ENCODE data around the gene INPP5F. TPM values are rescaled to one million over a fixed set of nuclear protein-coding genes. Genes with fewer than 3 reads are reported as not detected.
A peak's percentile ranks its signal among the peaks of the same experiment; 100 is the strongest.

Gene INPP5F
- total RNA-seq, 1 donor: 38.0 TPM

GRCh38 chr10:119740096-119740495 is 14.2 kb downstream of the INPP5F start:
- H3K4me3 ChIP-seq (ENCODE audit: low read depth, low read length): no peak overlapping the region
- no peak for TF ChIP-seq CTCF (IDR thresholded peaks at IDR 0.05; ENCODE audit: insufficient read depth, low read depth, low read length)
- DNase-seq (ENCODE audit: low read depth): no peak

GRCh38 chr10:119742947-119743648 is 17.2 kb downstream of the INPP5F start:
- TF ChIP-seq CTCF (IDR thresholded peaks at IDR 0.05; ENCODE audit: insufficient read depth, low read depth, low read length): no peak
- no peak overlapping the region for H3K4me3 ChIP-seq (ENCODE audit: low read depth, low read length)
- no peak for DNase-seq (ENCODE audit: low read depth)

- no peak for TF ChIP-seq CTCF (IDR thresholded peaks at IDR 0.05; ENCODE audit: insufficient read depth, low read depth, low read length)
- no peak overlapping the region for H3K4me3 ChIP-seq (ENCODE audit: low read depth, low read length)
- no peak for DNase-seq (ENCODE audit: low read depth)
Measured at GRCh38 chr10:119747940-119748339, 22.1 kb downstream of the INPP5F start.

GRCh38 chr10:119748871-119749270 is 23.0 kb downstream of the INPP5F start:
- no peak for TF ChIP-seq CTCF (IDR thresholded peaks at IDR 0.05; ENCODE audit: insufficient read depth, low read depth, low read length)
- H3K4me3 ChIP-seq (ENCODE audit: low read depth, low read length): no peak overlapping the region

GRCh38 chr10:119749455-119749854 is 23.6 kb downstream of the INPP5F start:
- no peak overlapping the region for H3K4me3 ChIP-seq (ENCODE audit: low read depth, low read length)
- DNase-seq (ENCODE audit: low read depth): no peak
- no peak for TF ChIP-seq CTCF (IDR thresholded peaks at IDR 0.05; ENCODE audit: insufficient read depth, low read depth, low read length)

More at GRCh38 chr10:119748871-119749270, 23.0 kb downstream of the INPP5F start:
- no peak for DNase-seq (ENCODE audit: low read depth)

GRCh38 chr10:119750391-119751230 is 24.8 kb downstream of the INPP5F start:
- peak; percentile 84 for DNase-seq (ENCODE audit: low read depth)
- peak; percentile 97 for TF ChIP-seq CTCF (IDR thresholded peaks at IDR 0.05; ENCODE audit: insufficient read depth, low read depth, low read length)

More at GRCh38 chr10:119750391-119751230, 24.8 kb downstream of the INPP5F start:
- H3K4me3 ChIP-seq (ENCODE audit: low read depth, low read length): no peak overlapping the region

Data from fibroblast of villous mesenchyme (primary cell).